Uterus (tissue), 4 donors: ENCODE measurements around the gene SYNGR1. TPM values are rescaled to one million over a fixed set of nuclear protein-coding genes. Genes with fewer than 3 reads are reported as not detected.

ENCODE experiments used
- DNase-seq, 2 donors: peaks; one replicate each; pipeline ENCODE4 v3.0.0-alpha.2; 2019 to 2020
- H3K27ac ChIP-seq, 2 donors: fragments of 200-600 bp; sonication (generic); 1 replicate in 1 of 2; 2 replicates in 1 of 2; pipeline ENCODE4 v1.5.1; 2016 to 2018
- H3K27me3 ChIP-seq, 2 donors: fragments of 200-600 bp; sonication (generic); one replicate each; pipeline ENCODE4 v1.5.1; 2018 to 2019; ENCODE audit warnings: control low read depth in 1 of 2
- H3K36me3 ChIP-seq, 2 donors: fragments of 200-600 bp; sonication (generic); one replicate each; pipeline ENCODE4 v1.5.1; 2019; ENCODE audit warnings: control low read depth in 1 of 2
- H3K4me1 ChIP-seq, 2 donors: fragments of 200-600 bp; sonication (generic); one replicate each; pipeline ENCODE4 v1.5.1; 2018 to 2019; ENCODE audit warnings: control low read depth in 1 of 2
- H3K4me3 ChIP-seq, 2 donors: fragments of 200-600 bp; sonication (generic); 1 replicate in 1 of 2; 2 replicates in 1 of 2; pipeline ENCODE4 v1.5.1; 2018 to 2019; ENCODE audit warnings: mild to moderate bottlenecking in 1 of 2
- H3K9me3 ChIP-seq, 2 donors: fragments of 200-600 bp; sonication (generic); one replicate each; pipeline ENCODE4 v1.5.1; 2019; ENCODE audit warnings: control low read depth in 1 of 2
- POLR2A ChIP-seq, 2 donors: fragments of 450-650 bp; IDR thresholded peaks; one replicate each; pipeline ENCODE4 v1.6.1; 2016; ENCODE audit warnings: antibody characterized with exemption in 2 of 2, mild to moderate bottlenecking in 1 of 2, moderate library complexity in 1 of 2
- intact Hi-C: fragments of 100-400 bp; cut with DNase I; formaldehyde crosslinking; loops from one replicate; pipeline ENCODE4 v1.15.1; 2023; ENCODE audit warnings: low total_unique reads
- total RNA-seq, 4 donors: library from RNA; depleted of rRNA in 3 of 4; stranded (reverse); fragments of >200 nt in 3 of 4; gene quantifications; one replicate each; pipeline versions ENCODE4 v1.1.0 to v1.2.4, GENCODE V29; 2014 to 2023
- TF ChIP-seq, protein P1 (sequence below), 4 experiments: fragments of 200-600 bp in 2 of 4; fragments of 450-650 bp in 2 of 4; sonication (generic) in 2 of 4; IDR thresholded peaks; one replicate each; pipeline ENCODE4 v1.5.1; 2016 to 2019; ENCODE audit warnings: antibody characterized with exemption in 4 of 4, mild to moderate bottlenecking in 2 of 4, moderate library complexity in 1 of 4
- donor health status: DM: yes; HTN: yes; CAD: no.

Gene SYNGR1
- total RNA-seq, 4 donors from 2014 or later: 12.9 to 57.9 (median 35.4) TPM

DNA sequence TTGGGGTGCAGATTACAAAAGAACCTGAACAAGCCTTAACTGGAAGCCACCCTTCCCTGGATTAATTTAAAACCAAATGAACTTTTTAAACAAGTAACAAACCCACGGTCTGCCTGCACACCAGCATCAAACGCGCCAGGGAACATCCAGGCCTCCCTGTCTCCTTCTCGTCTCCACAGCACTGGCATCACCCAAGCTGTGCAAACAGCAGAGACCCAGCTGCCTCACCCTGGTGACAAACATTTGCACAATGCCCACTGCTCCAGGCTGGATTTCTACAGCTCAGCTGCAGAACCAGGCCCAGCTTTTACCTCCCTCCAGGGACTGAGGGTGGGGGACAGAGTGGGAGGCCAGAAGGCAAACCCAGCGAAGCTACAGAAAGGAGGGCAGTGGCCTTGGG is 37.4 kb upstream of the SYNGR1 start:
- Histone ChIP-seq H3K4me1 (peaks cover 0 to 32% of the 10 kb centered on the region in 2 donors), H3K4me3 (no peak overlapping the region), H3K27ac (no peak overlapping the region), H3K36me3 (no peaks in the 10 kb centered on the region), H3K27me3 (no peaks in the 10 kb centered on the region), H3K9me3 (no peaks in the 10 kb centered on the region)
- intact Hi-C loops: no loop called here
- no peak for DNase-seq
- TF ChIP-seq, protein P1, sequence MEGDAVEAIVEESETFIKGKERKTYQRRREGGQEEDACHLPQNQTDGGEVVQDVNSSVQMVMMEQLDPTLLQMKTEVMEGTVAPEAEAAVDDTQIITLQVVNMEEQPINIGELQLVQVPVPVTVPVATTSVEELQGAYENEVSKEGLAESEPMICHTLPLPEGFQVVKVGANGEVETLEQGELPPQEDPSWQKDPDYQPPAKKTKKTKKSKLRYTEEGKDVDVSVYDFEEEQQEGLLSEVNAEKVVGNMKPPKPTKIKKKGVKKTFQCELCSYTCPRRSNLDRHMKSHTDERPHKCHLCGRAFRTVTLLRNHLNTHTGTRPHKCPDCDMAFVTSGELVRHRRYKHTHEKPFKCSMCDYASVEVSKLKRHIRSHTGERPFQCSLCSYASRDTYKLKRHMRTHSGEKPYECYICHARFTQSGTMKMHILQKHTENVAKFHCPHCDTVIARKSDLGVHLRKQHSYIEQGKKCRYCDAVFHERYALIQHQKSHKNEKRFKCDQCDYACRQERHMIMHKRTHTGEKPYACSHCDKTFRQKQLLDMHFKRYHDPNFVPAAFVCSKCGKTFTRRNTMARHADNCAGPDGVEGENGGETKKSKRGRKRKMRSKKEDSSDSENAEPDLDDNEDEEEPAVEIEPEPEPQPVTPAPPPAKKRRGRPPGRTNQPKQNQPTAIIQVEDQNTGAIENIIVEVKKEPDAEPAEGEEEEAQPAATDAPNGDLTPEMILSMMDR (IDR thresholded peaks at IDR 0.05): no peak
- TF ChIP-seq POLR2A (IDR thresholded peaks at IDR 0.05): no peak

- TF ChIP-seq POLR2A (IDR thresholded peaks at IDR 0.05): no peak
- TF ChIP-seq, protein P1 (IDR thresholded peaks at IDR 0.05): no peak
- no peaks in the 10 kb centered on the region for H3K36me3 ChIP-seq
- no peaks in the 10 kb centered on the region for H3K27me3 ChIP-seq
- no peak overlapping the region for H3K27ac ChIP-seq
- no peak overlapping the region for H3K4me3 ChIP-seq
- H3K9me3 ChIP-seq: no peaks in the 10 kb centered on the region
- peaks cover 0 to 31% of the 10 kb centered on the region in 2 donors for H3K4me1 ChIP-seq
- intact Hi-C loops: no loop called here
- DNase-seq: no peak
Measured at GRCh38 chr22:39313258-39314001, 36.4 kb upstream of the SYNGR1 start.

- H3K9me3 ChIP-seq: no peaks in the 10 kb centered on the region
- no peaks in the 10 kb centered on the region for H3K36me3 ChIP-seq
- no peak for TF ChIP-seq POLR2A (IDR thresholded peaks at IDR 0.05)
- TF ChIP-seq, protein P1 (IDR thresholded peaks at IDR 0.05): no peak
- DNase-seq: no peak
- H3K4me1 ChIP-seq: peaks cover 0 to 24% of the 10 kb centered on the region in 2 donors
- H3K27me3 ChIP-seq: no peaks in the 10 kb centered on the region
- intact Hi-C loops: no loop called here
- peak overlapping the region in 1 of 2 donors; percentile 94 for H3K27ac ChIP-seq
- H3K4me3 ChIP-seq: no peak overlapping the region
Measured at GRCh38 chr22:39314251-39314971, 35.4 kb upstream of the SYNGR1 start.

DNA sequence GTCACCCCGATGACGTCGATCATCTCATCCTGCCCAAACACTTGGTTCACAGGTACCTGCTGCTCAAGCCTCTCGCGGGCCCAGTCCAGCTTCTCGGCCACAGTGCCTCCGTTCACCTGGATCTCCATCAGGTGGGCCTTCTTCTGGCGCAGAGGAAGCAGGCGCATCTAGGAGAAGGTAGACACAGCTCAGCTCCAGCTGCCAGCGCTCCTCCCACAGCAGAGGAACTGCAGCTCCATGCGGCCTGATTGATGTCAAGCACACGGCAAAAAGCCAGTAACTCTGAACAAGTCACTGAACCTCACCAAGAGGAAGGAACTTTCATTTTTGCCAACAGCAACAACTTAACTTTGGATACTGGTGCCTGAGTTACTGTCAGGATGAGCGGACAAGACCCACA is 34.4 kb upstream of the SYNGR1 start:
- Histone ChIP-seq H3K27ac (peak overlapping the region; percentile 57 to 94), H3K4me1 (peaks cover 0 to 24% of the 10 kb centered on the region in 2 donors), H3K27me3 (no peaks in the 10 kb centered on the region), H3K4me3 (no peak overlapping the region), H3K9me3 (no peaks in the 10 kb centered on the region), H3K36me3 (no peaks in the 10 kb centered on the region)
- intact Hi-C loops: loop anchor here (5.0 kb wide), 1 partner anchor 163 kb away; the partner anchor contains the start of gene CBX7
- no peak for DNase-seq
- TF ChIP-seq, protein P1 (IDR thresholded peaks at IDR 0.05): no peak
